HG02852 (cell line): ENCODE data around the gene SULT1A2.
"Not testable (repeated sequence)": the region's sequence is repeated elsewhere in the genome, so short reads cannot be mapped to it uniquely, and the experiment has no call there.

Experiments
- ATAC-seq: cut with Tn5 transposase; IDR thresholded peaks from one replicate; pipeline ENCODE4 v1.9.1; 2021; ENCODE audit warnings: mild to moderate bottlenecking, moderate library complexity; ENCODE audit not compliant: unreplicated experiment

The SULT1A2 gene

GRCh38 chr16:28592511-28592910 is 4.3 kb downstream of the SULT1A2 start:
- ATAC-seq: no peak

DNA sequence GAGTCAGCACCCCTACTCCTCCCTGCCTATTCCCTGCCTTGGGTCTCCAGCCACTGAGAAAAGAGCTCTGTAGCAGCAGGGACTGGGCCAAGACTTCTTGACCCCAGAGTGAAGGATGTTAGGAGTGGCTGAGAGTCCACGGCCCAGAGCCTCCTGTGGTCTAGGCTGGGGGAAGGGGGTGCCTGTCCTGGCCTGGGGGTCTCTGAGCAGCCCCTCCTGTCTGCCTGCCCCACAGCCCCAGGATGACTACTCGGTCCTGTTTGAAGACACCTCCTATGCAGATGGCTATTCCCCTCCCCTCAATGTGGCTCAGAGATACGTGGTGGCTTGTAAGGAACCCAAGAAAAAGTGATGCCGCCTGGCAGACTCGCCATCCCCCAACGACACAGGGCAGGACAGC is 5.5 kb downstream of the SULT1A2 start:
- ATAC-seq: no peak

DNA sequence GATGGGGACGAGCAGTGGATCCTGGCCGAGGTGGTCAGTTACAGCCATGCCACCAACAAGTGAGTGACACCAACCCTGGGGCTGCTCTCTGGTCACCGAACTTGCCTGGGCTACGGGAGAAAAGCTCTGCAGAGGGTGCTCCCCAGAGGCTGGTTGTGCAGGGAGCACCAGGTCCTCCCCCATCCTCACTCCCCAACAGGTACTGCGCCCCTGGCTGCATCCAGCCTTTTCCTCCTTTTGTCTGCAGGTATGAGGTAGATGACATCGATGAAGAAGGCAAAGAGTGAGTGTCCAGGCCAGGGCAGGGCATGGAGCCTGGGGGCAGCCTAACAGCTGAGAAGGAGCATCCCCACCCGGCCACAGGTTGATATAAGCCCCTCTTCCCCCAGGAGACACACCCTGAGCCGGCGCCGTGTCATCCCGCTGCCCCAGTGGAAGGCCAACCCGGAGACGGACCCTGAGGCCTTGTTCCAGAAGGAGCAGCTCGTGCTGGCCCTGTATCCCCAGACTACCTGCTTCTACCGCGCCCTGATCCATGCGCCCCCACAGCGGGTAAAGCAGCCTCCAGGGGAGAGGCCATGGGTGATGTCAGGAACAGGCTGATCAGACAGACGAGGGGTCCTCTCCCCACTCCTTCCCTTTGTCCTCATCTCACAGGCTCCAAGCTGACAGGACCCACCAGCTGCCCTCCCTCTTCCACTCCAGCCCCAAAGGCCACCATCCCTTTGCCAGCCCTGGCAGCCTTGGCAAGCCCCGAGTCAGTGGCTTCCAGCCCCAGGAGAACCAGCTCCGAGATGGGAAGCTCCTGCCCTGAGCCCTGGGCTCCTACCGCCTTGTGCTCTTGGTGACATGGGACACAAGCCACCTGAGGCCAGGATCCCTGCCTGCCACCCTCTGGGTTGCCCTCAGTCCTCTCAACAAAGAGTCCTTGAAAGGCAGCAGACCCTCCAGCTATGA is 6.2 kb downstream of the SULT1A2 start:
- ATAC-seq: no peak

GRCh38 chr16:28589930-28590329 is 6.9 kb downstream of the SULT1A2 start:
- ATAC-seq: no peak

DNA sequence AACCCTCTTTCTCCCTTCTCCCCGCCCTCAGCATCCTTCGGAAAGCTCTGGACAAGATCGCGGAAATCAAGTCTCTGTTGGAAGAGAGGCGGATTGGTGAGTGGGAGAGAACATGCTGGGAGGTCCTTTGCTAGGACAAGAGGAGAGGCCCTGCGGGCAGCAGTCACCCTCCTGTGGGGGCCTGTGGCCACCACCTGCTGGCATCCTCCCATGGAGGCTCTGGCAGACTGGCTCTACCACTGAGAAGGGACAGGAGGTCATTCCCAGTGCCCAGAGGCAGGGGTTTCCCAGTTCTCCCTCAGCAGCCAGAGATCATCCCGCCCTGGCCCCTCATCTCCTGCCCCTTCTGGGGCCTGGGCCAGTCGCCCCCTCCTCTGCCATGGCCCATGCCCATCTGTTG is 7.8 kb downstream of the SULT1A2 start:
- ATAC-seq: no peak

GRCh38 chr16:28587386-28587785 is 9.5 kb downstream of the SULT1A2 start:
- ATAC-seq: no peak

DNA sequence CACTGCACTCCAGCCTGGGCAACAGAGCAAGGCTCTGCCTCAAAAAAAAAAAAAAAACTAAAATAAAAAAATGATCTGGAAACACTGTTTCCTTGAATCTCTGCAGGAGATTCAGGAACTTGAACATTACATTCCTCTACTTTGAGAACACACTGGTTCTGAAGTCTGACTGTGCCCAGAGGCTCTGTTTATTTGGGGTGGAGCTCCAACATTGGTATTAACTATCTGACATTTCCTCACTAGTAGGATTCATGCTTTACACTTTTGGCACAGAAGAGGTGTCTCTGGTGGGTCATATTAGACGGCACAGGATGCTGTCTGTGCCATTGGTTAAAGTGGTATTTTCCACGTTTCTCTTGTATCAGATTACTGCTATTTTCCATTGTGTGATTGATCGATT is 10.4 kb downstream of the SULT1A2 start:
- ATAC-seq: no peak

DNA sequence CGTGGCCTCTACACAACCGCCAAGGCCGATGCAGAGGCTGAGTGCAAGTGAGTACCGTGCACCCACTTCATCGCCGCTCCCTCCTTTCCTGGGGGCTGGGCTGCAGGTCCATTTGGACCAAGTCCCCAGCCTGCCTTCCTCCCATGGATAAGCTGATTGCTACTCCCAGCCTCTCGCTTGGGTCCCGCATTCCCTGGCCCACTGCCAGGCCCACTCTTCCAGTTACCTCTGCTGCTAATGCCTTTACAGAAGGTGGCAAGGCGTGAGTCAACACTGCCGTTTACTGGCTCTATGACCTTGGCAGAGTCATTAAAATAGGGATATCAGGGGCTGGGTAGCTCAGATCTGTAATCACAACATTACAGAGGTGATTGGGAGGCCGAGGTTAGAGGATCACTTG is 11.2 kb downstream of the SULT1A2 start:
- ATAC-seq: no peak

DNA sequence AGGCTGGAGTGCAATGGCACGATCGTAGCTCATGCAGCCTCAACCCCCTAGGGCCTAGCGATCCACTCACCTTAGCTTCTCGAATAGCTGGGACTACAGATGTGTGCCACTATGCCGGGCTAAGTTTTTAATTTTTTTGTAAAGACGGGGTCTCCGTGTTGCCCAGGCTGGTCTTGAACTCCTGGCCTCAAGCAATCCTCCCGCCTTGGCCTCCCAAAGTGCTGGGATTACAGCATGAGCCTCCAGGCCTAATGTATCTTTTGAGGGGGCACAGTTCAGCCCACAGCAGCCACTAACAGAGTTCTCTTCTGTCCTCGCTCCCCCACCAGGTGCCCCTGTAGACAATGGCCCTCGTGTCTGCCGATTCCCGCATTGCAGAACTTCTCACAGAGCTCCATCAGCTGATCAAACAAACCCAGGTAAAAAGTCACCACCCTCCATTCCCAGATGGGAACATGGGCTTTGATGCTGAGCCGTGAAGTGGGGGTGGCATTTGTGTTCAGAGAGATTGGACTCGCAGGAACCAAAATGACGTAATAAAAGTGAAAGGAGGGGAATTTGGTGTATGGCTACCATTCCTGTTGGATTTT is 16.0 kb downstream of the SULT1A2 start:
- no peak for ATAC-seq

DNA sequence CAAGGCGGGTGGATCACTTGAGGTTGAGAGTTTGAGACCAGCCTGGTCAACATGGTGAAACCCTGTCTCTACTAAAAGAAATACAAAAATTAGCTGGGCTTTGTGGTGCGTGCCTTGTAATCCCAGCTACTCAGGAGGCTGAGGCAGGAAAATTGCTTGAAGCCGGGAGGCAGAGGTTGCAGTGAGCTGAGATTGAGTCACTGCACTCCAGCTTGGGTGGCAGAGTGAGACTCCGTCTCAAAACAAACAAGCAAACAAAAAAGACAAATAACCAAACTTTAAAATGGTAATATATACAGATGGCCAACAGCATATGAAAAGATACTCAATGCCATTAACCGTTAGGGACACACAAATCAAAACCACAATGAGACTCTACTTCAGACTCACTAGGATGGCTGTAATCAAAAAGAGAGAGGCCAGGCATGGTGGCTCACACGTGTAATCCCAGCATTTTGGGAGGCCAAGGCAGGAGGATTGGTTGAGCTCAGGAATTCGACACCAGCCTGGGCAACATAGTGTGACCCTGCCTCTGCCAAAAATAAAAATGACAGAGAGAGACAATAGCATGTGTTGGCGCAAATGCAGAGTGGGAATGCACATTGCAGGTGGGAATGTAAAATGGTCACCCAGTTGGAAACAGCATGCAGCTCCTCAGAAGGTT is 21.3 kb downstream of the SULT1A2 start:
- no peak for ATAC-seq

DNA sequence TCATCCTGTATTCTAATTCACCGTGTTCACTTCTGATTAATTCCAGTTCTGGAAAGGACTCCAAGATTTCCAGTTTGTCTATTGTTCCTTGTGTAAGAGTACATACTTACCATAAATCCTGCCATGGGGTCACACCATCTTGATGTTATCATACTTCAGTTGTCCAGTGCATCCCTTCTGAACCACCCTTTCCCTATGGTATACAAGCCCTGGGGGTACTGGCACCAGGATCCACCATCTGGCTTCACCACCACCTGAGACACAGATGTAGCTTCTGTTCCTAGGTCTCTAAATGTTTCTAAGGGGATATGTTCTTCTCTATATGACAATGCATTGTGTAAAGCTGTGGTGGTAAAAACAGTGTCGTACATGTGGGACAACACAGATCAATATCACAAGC is 21.9 kb downstream of the SULT1A2 start:
- no peak for ATAC-seq

GRCh38 chr16:28573738-28574718 is 22.8 kb downstream of the SULT1A2 start:
- ATAC-seq: no peak

GRCh38 chr16:28572696-28573510 is 23.9 kb downstream of the SULT1A2 start:
- no peak for ATAC-seq

DNA sequence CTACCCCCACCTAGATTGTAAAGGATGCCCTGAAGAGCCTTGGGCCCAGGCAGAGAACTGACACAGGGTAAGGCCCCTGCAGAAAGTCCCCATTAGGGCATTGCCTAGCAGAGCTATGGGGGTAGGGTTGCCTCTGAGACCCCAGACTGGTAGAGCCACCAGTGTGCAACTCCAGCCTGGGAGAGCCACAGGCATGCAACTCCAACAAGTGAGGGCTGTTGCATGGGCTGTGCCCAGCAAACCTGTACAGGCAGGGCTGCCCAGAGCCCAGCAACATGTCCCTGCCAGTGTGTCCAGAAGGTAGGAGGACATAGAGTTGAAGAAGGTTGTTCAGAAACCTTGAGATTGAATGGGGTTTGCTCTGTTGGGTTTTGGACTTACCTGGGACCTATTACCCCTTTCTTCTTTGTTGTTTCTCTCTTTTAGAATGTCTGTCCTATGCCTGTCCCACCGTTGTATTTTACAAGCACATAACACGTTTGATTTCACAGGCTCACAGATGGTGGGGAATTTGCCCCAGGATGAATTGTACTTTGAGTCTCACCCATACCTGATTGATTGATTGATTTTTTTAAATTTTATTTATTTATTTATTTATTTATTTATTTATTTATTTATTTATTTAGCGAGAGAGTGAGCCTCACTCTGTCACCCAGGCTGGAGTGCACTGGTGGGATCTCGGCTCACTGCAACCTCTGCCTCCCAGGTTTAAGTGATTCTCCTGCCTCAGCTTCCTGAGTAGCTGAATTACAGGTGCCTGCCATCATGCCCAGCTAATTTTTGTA is 26.7 kb downstream of the SULT1A2 start:
- no peak for ATAC-seq

DNA sequence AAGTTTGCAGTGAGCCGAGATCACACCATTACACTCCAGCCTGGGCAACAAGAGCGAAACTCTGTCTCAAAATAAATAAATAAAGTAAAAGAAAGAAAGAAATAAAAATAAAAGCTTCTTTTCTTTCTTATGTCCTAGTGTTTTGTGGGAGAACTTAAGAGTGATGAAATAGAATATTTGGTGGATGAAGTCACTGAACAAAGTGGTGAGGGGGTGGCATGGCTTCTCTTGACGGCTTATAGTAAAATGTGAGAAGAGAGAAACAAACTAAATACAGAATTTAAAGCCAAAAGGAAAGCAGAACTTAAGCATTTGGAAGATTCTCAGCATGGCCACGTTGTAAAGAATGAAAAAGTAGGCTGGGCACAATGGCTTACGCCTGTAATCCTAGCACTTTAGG is 27.8 kb downstream of the SULT1A2 start:
- no peak for ATAC-seq

DNA sequence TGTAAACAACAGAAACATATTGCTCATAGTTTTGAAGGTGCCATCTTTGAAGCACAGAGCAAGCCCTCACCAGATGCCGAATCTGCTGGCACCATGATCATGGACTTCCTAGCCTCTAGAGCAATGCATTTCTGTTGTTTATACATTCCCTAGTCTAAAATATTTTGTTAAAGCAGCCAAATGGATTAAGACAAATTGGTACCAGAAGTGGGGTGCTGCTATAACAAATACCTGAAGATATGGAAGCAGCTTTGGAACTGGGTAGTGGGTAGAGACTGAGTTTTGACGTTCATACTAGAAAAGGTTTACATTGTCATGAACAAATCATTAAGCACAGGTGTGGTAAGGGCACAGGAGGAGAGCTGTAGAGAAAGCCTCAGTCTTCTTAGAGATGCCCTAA is 29.6 kb downstream of the SULT1A2 start:
- no peak for ATAC-seq

DNA sequence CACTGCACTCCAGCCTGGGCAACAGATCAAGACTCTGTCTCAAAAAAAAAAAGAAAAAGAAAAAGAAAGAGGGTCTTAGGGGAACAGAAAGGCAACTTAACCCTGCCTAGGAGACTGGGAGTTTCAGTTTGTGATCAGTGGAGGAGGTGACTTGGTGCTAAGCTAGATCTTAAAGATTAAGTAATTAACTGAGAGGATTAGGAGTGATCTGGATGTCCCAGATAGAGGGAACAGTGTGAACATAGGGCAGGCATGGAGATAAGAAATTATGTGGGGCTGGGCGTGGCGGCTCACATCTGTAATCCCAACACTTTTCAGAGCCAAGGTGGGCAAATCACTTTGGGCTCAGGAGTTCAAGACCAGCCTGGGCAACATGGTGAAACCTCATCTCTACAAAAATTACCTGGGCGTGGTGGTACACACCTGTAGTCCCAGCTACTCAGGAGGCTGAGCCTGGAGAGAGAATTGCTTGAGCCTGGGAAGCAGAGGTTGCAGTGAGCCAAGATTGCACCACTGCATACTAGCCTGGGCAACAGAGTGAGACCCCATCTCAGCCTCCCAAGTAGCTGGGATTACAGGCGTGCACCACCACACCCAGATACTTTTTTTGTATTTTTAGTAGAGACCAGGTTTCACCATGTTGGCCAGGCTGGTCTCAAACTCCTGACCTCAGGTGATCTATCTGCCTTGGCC is 30.5 kb downstream of the SULT1A2 start:
- ATAC-seq: not testable (repeated sequence)

GRCh38 chr16:28563218-28563617 is 33.6 kb downstream of the SULT1A2 start:
- ATAC-seq: no peak
